ENCODE measurements around the gene CYP2C8.

DNA sequence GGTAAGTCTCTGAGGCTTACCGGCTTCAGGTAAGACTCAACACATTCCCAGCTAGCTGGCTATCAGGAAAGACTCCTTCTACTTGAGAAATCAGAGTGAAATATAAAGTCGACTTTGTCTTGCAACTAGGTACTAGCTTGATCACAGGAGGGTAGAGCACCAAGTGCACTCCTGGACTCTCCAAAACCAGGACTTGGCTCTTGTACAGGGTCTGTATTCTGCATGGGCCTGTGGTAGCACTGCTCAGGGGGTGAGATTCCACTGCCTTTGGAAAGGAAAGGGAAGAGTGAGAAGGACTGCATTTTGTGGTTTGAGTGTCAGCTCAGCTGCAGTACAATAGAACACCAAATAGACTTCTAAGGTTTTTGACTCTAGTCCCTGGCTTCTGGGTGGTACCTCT, 19.4 kb downstream of the CYP2C8 start:
- TF ChIP-seq, protein P1, sequence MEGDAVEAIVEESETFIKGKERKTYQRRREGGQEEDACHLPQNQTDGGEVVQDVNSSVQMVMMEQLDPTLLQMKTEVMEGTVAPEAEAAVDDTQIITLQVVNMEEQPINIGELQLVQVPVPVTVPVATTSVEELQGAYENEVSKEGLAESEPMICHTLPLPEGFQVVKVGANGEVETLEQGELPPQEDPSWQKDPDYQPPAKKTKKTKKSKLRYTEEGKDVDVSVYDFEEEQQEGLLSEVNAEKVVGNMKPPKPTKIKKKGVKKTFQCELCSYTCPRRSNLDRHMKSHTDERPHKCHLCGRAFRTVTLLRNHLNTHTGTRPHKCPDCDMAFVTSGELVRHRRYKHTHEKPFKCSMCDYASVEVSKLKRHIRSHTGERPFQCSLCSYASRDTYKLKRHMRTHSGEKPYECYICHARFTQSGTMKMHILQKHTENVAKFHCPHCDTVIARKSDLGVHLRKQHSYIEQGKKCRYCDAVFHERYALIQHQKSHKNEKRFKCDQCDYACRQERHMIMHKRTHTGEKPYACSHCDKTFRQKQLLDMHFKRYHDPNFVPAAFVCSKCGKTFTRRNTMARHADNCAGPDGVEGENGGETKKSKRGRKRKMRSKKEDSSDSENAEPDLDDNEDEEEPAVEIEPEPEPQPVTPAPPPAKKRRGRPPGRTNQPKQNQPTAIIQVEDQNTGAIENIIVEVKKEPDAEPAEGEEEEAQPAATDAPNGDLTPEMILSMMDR (conservative IDR thresholded peaks at IDR 0.05; ENCODE audit: low read depth, low read length): no peak
- TF ChIP-seq EZH2 (IDR thresholded peaks at IDR 0.05; ENCODE audit: borderline replicate concordance, low read depth, low read length, poor library complexity, severe bottlenecking): no peak
